OCI-LY7 (cell line): Measurements from ENCODE around the gene MKNK2. TPM values are rescaled to one million over a fixed set of nuclear protein-coding genes. Genes with fewer than 3 reads are reported as not detected.
"Not testable (repeated sequence)": the region's sequence is repeated elsewhere in the genome, so short reads cannot be mapped to it uniquely, and the experiment has no call there.

Experiments
- BruUV-seq: library from RNA; stranded (reverse); fragments of 400-500 nt; replicated peaks from 2 replicates; lab custom pipeline; 2021; lab: Mats Ljungman, UMichigan
- CTCF ChIA-PET: fragments of 300-600 bp; sonication (Branson Sonifier 250); formaldehyde crosslinking; loops from one replicate; lab custom pipeline; 2022; ENCODE audit warnings: antibody characterized with exemption; ENCODE audit not compliant: unreplicated experiment; lab: Charles Lee
- POLR2A ChIA-PET: fragments of 300-600 bp; sonication (Branson Sonifier 250); formaldehyde crosslinking; loops from one replicate; lab custom pipeline; 2022; ENCODE audit warnings: antibody characterized with exemption; lab: Charles Lee
- DNase-seq: peaks from one replicate; pipeline ENCODE4 v3.0.0-alpha.2; 2015; ENCODE audit warnings: low spot score
- H2AFZ ChIP-seq: fragments of 200-600 bp; sonication (generic), shearing (Covaris generic); 2 replicates; pipeline ENCODE4 v1.6.1; 2014; ENCODE audit warnings: mild to moderate bottlenecking, antibody characterized with exemption, low read length, moderate library complexity
- H3K27ac ChIP-seq: fragments of 200-600 bp; sonication (generic); 2 replicates; pipeline ENCODE4 v1.5.1; 2014; ENCODE audit warnings: mixed run types, low read depth, mild to moderate bottlenecking, moderate library complexity, low read length, inconsistent platforms; ENCODE audit not compliant: poor library complexity, severe bottlenecking
- H3K36me3 ChIP-seq: fragments of 200-600 bp; sonication (generic); 2 replicates; pipeline ENCODE4 v1.6.1; 2014; ENCODE audit warnings: mild to moderate bottlenecking, antibody characterized with exemption, low read length, moderate library complexity, mixed read lengths; ENCODE audit not compliant: insufficient read depth
- H3K4me1 ChIP-seq: fragments of 200-600 bp; sonication (generic); 2 replicates; pipeline ENCODE4 v1.5.1; 2014; ENCODE audit warnings: mild to moderate bottlenecking, low read length; ENCODE audit not compliant: insufficient read depth, poor library complexity, severe bottlenecking
- H3K4me2 ChIP-seq: fragments of 200-600 bp; sonication (generic); 2 replicates; pipeline ENCODE4 v1.6.1; 2014; ENCODE audit warnings: mild to moderate bottlenecking, low read length
- H3K4me3 ChIP-seq: fragments of 200-600 bp; sonication (generic); 2 replicates; pipeline ENCODE4 v1.5.1; 2014; ENCODE audit warnings: mild to moderate bottlenecking, low read depth, low read length; ENCODE audit not compliant: poor library complexity, severe bottlenecking
- H3K79me2 ChIP-seq: fragments of 200-600 bp; sonication (generic); 2 replicates; pipeline ENCODE4 v1.6.1; 2016; ENCODE audit warnings: low read depth, mild to moderate bottlenecking, low read length, moderate library complexity, mixed read lengths; ENCODE audit not compliant: insufficient read depth
- H3K9me2 ChIP-seq: fragments of 200-600 bp; sonication (generic); 2 replicates; pipeline ENCODE4 v1.6.1; 2016; ENCODE audit warnings: mild to moderate bottlenecking, low read length, mixed read lengths; ENCODE audit not compliant: insufficient read depth
- H3K9me3 ChIP-seq: fragments of 200-600 bp; sonication (generic); 2 replicates; pipeline ENCODE4 v1.6.1; 2014; ENCODE audit warnings: mild to moderate bottlenecking, mixed run types, low read length, mixed read lengths
- H4K20me1 ChIP-seq: fragments of 200-600 bp; sonication (generic); 2 replicates; pipeline ENCODE4 v1.6.1; 2014; ENCODE audit warnings: mild to moderate bottlenecking, antibody characterized with exemption, low read length, moderate library complexity, mixed read lengths; ENCODE audit not compliant: insufficient read depth
- EZH2phosphoT487 ChIP-seq: fragments of 200-600 bp; sonication (generic); IDR thresholded peaks from 2 replicates; pipeline ENCODE4 v1.6.1; 2018; ENCODE audit warnings: low read depth, borderline replicate concordance, mild to moderate bottlenecking, mixed run types, antibody characterized with exemption, low read length, moderate library complexity, mixed read lengths
- intact Hi-C: fragments of 100-400 bp; cut with micrococcal nuclease; formaldehyde crosslinking; loops from one replicate; pipeline ENCODE4 v1.10.0; 2022; ENCODE audit not compliant: unreplicated experiment
- total RNA-seq, 2 experiments: library from RNA; depleted of rRNA in 1 of 2; stranded (reverse); fragments of >200 nt in 1 of 2; shearing (Covaris generic) in 1 of 2; gene quantifications; 2 replicates each; pipeline ENCODE4 v1.2.3, GENCODE V29; 2014 to 2022
- TF ChIP-seq, protein P1 (sequence below): fragments of 200-600 bp; sonication (generic); conservative IDR thresholded peaks from 2 replicates; pipeline ENCODE4 v1.5.1; 2014; ENCODE audit warnings: mild to moderate bottlenecking, antibody characterized with exemption, low read length, moderate library complexity, mixed read lengths

MKNK2 gene
- total RNA-seq, 2 experiments from 2014 or later, result 115 to 225 TPM

DNA sequence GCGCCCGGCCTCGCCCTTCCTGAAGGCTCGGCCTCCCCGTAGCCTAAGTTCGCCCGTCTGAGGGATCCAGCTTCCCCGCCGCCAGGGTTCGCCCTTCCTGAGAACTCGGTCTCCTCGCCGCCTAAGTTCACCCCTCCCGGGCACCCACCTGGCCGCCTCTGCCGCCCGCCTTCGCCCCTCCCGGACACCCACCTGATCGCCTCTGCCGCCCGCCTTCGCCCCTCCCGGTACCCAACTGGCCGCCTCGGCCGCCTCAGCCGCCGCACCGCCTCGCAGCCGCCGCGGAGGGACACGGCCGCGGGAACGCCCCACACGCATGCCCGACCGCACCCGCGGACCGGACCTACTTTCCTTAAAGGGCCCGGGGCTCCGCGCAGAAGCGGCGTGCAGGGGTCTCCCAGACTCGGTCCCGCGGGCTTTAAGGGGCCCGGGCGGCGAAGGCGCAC, 45.0 kb upstream of the MKNK2 start, which contains the start of gene MOB3A:
MOB3A (minus strand) TSS at position 293 of the 446 bp plus-strand sequence. CDS start 17,766 bp downstream, outside the sequence.
- H3K4me1 ChIP-seq, result peaks cover 40% of the 10 kb centered on the region
- BruUV-seq, result no TSS peak
- peak; percentile 93 for DNase-seq
- H3K9me3 ChIP-seq, result no peaks in the 10 kb centered on the region
- H3K79me2 ChIP-seq, result peaks cover 38% of the 10 kb centered on the region
- peak within 1 kb of the TSS; percentile 85 for H3K4me3 ChIP-seq
- peak within 1 kb of the TSS; percentile 97 for H3K4me2 ChIP-seq
- POLR2A ChIA-PET, result interaction anchor here (1.9 kb wide), 1 partner anchor 13 kb away, joined by 6 read pairs; no protein-coding TSS in a partner anchor
- CTCF ChIA-PET, result no interaction called here
- intact Hi-C loops, result loop anchor here (1.0 to 10.0 kb wide), 3 partner anchors 55 to 529 kb away; partner anchors contain the start of gene AP3D1
- H2AFZ ChIP-seq, result peak within 1 kb of the TSS; percentile 31; the same call in 1 of the 2 replicates
- no peak for TF ChIP-seq EZH2phosphoT487
- TF ChIP-seq, protein P1, sequence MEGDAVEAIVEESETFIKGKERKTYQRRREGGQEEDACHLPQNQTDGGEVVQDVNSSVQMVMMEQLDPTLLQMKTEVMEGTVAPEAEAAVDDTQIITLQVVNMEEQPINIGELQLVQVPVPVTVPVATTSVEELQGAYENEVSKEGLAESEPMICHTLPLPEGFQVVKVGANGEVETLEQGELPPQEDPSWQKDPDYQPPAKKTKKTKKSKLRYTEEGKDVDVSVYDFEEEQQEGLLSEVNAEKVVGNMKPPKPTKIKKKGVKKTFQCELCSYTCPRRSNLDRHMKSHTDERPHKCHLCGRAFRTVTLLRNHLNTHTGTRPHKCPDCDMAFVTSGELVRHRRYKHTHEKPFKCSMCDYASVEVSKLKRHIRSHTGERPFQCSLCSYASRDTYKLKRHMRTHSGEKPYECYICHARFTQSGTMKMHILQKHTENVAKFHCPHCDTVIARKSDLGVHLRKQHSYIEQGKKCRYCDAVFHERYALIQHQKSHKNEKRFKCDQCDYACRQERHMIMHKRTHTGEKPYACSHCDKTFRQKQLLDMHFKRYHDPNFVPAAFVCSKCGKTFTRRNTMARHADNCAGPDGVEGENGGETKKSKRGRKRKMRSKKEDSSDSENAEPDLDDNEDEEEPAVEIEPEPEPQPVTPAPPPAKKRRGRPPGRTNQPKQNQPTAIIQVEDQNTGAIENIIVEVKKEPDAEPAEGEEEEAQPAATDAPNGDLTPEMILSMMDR, result peak; percentile 71
- H3K27ac ChIP-seq, result peak within 1 kb of the TSS; percentile 94
- H4K20me1 ChIP-seq, result no peaks in the 10 kb centered on the region
- peaks cover 28% of the 10 kb centered on the region for H3K36me3 ChIP-seq
- H3K9me2 ChIP-seq, result no peaks in the 10 kb centered on the region

DNA sequence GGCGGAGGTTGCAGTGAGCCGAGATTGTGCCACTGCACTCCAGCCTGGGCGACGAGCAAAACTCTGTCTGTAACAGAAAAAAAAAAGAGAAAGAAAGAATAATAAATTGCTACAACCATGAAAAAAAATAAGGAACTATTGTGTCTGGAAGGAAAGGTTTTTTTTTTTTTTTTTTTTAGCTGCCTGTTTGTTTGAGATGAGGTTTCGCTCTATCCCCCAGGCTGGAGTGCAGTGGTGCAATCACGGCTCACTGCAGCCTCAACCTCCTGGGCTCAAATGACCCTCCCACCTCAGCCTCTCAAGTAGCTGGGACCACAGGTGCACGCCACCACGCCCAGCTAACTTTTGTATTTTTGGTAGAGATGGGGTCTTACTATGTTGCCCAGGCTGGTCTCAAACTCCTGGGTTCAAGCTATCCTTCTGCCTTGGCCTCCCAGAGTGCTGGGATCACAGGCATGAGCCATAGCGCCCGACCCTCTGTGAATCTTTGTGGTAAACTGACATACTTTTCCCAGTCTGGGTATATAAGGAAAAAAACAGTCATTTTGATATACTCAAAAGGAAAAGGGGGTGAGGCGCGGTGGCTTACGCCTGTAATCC, 41.0 kb upstream of the MKNK2 start:
- peak overlapping the region; percentile 97 for H3K4me2 ChIP-seq
- BruUV-seq, H2AFZ ChIP-seq, H3K9me2 ChIP-seq, DNase-seq, CTCF ChIA-PET, H4K20me1 ChIP-seq, H3K9me3 ChIP-seq: not testable (repeated sequence)
- POLR2A ChIA-PET, result interaction anchor here (0.8 to 2.0 kb wide), 4 partner anchors 8 to 60 kb away, joined by 3 to 8 read pairs (median 3); no protein-coding TSS in a partner anchor
- peak overlapping the region; percentile 94 for H3K27ac ChIP-seq
- peaks cover 17% of the 10 kb centered on the region for H3K36me3 ChIP-seq
- peak overlapping the region; percentile 62 for H3K4me3 ChIP-seq
- intact Hi-C loops, result loop anchor here (10.0 kb wide), 1 partner anchor 533 kb away; no protein-coding TSS in a partner anchor
- peaks cover 72% of the 10 kb centered on the region for H3K4me1 ChIP-seq
- peaks cover 38% of the 10 kb centered on the region for H3K79me2 ChIP-seq

DNA sequence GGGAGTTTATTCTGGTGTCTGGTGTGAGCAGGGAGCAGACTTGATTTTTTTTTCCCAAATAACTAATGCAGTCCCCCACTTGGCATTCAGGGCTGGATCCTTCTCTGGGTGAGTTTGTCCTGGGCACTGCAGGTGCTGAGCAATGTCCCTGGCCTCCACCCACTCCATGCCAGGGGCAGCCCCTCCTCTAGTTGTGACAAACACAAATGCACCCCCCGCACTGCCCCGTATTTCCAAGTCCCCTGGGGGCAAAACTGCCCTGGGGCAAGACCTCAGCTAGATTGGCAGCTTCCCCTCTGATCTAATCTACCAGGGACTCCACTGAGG, 38.6 kb upstream of the MKNK2 start:
- Histone ChIP-seq H4K20me1 (no peaks in the 10 kb centered on the region), H3K4me3 (peak overlapping the region; percentile 62), H3K9me2 (no peaks in the 10 kb centered on the region), H3K4me1 (peaks cover 86% of the 10 kb centered on the region), H3K9me3 (no peaks in the 10 kb centered on the region), H3K36me3 (peaks cover 17% of the 10 kb centered on the region), H2AFZ (no peak overlapping the region), H3K4me2 (peak overlapping the region; percentile 97), H3K79me2 (peaks cover 30% of the 10 kb centered on the region), H3K27ac (peak overlapping the region; percentile 94)
- ChIA-PET POLR2A (interaction anchor here (0.5 kb wide), 1 partner anchor 881 kb away, joined by 3 read pairs; no protein-coding TSS in a partner anchor), CTCF (interaction anchor here (0.5 kb wide), 1 partner anchor 157 kb away, joined by 4 read pairs; no protein-coding TSS in a partner anchor)
- intact Hi-C loops, result loop anchor here (5.0 to 10.0 kb wide), 3 partner anchors 185 to 535 kb away; partner anchors contain the start of genes ADAT3 and SCAMP4
- DNase-seq, result no peak
- no TSS peak for BruUV-seq
- no peak for TF ChIP-seq EZH2phosphoT487
- TF ChIP-seq, protein P1, result no peak
